GM18526 (cell line): ENCODE results near the gene TSHZ2.

Experiments
- POLR2A ChIP-seq: IDR thresholded peaks from 3 replicates; pipeline ENCODE4 v1.6.1; 2011; ENCODE audit not compliant: insufficient read length; ENCODE audit errors: extremely low read depth

Gene TSHZ2

GRCh38 chr20:52983726-52984450 is 11.7 kb downstream of the TSHZ2 start:
- TF ChIP-seq POLR2A: no peak

DNA sequence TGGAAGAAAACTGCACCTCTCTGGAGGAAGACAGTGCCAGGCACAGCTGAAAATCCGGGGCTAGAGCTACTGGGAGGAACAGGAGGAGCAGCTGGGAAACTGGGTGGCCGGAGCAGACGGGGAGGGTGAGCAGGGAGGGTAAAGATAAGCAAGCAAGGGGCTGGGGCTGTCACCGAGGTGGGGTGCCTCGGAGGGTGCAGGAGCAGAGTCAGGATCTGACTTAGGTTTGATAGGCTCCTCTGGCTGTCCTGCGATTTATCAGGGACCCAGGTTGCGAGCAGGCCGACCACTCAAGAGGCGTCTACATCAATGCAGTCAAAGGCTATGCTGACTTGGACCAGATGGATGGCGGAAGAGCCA is 12.3 kb downstream of the TSHZ2 start:
- no peak for TF ChIP-seq POLR2A

GRCh38 chr20:52985687-52986086 is 13.5 kb downstream of the TSHZ2 start:
- no peak for TF ChIP-seq POLR2A

- TF ChIP-seq POLR2A: no peak
Observed at GRCh38 chr20:52987295-52987694, 15.1 kb downstream of the TSHZ2 start.

GRCh38 chr20:52991830-52992229 is 19.7 kb downstream of the TSHZ2 start:
- TF ChIP-seq POLR2A: no peak

- no peak for TF ChIP-seq POLR2A
Observed at GRCh38 chr20:52992632-52993031, 20.5 kb downstream of the TSHZ2 start.

DNA sequence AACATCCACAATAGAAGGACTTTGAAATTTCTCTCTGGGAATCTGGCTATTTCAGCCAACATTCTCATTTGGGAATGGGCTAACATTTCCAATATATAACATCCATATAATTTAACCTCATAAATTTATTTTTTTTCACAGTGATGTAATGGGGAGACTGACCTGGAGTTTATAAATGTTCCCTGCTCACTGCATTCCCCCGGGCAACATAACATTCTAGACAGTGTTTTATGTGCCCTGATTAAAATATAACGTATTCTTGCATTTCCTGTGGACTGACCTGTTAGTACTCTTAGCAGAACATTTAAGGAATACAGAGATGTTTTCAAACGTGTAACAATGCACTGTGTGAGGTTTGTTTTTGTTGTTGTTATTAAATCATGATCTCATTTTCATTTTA is 20.9 kb downstream of the TSHZ2 start:
- no peak for TF ChIP-seq POLR2A

- no peak for TF ChIP-seq POLR2A
Observed at GRCh38 chr20:52994184-52994970, 22.2 kb downstream of the TSHZ2 start.

- TF ChIP-seq POLR2A: no peak
Observed at GRCh38 chr20:52996130-52996529, 24.0 kb downstream of the TSHZ2 start.

- TF ChIP-seq POLR2A: no peak
Observed at GRCh38 chr20:52996658-52997057, 24.5 kb downstream of the TSHZ2 start.

GRCh38 chr20:52998268-52998667 is 26.1 kb downstream of the TSHZ2 start:
- no peak for TF ChIP-seq POLR2A

- no peak for TF ChIP-seq POLR2A
Observed at GRCh38 chr20:52999040-52999439, 26.9 kb downstream of the TSHZ2 start.

- TF ChIP-seq POLR2A: no peak
Observed at GRCh38 chr20:53001498-53002301, 29.5 kb downstream of the TSHZ2 start.

- no peak for TF ChIP-seq POLR2A
Observed at GRCh38 chr20:53002786-53003185, 30.6 kb downstream of the TSHZ2 start.

GRCh38 chr20:53003420-53004154 is 31.4 kb downstream of the TSHZ2 start:
- TF ChIP-seq POLR2A: no peak
